Choroid plexus epithelial cell (primary cell): ENCODE data around the gene NFASC.
A peak's percentile ranks its signal among the peaks of the same experiment; 100 is the strongest.

Experiments used
- DNase-seq: peaks from one replicate; pipeline ENCODE4 v3.0.0-alpha.2; 2010; ENCODE audit warnings: low read depth
- H3K4me3 ChIP-seq: 2 replicates; pipeline ENCODE4 v1.5.1; 2011; ENCODE audit warnings: low read depth, mild to moderate bottlenecking, control low read depth, low read length, moderate library complexity
- CTCF ChIP-seq: conservative IDR thresholded peaks from 2 replicates; pipeline ENCODE4 v1.5.1; 2011; ENCODE audit warnings: low read depth, mild to moderate bottlenecking, control low read depth, inconsistent platforms, low read length, moderate library complexity

The NFASC gene

GRCh38 chr1:205068457-205069040, 197.9 kb downstream of the NFASC start:
- H3K4me3 ChIP-seq, result no peak overlapping the region
- DNase-seq, result peak; percentile 58

GRCh38 chr1:205069371-205070125, 198.9 kb downstream of the NFASC start:
- TF ChIP-seq CTCF, result no peak

More at GRCh38 chr1:205068457-205069040, 197.9 kb downstream of the NFASC start:
- TF ChIP-seq CTCF, result no peak

GRCh38 chr1:205071028-205071409, 200.4 kb downstream of the NFASC start:
- no peak overlapping the region for H3K4me3 ChIP-seq
- no peak for DNase-seq
- TF ChIP-seq CTCF, result no peak

More at GRCh38 chr1:205069371-205070125, 198.9 kb downstream of the NFASC start:
- H3K4me3 ChIP-seq, result no peak overlapping the region
- DNase-seq, result no peak

- TF ChIP-seq CTCF, result no peak
- DNase-seq, result no peak
Measured at GRCh38 chr1:205071801-205072200, 201.1 kb downstream of the NFASC start.

GRCh38 chr1:205072286-205072685, 201.6 kb downstream of the NFASC start:
- H3K4me3 ChIP-seq, result no peak overlapping the region
- TF ChIP-seq CTCF, result no peak
- no peak for DNase-seq

More at GRCh38 chr1:205071801-205072200, 201.1 kb downstream of the NFASC start:
- no peak overlapping the region for H3K4me3 ChIP-seq
